ENCODE results near the gene INSM2. TPM values are rescaled to one million over a fixed set of nuclear protein-coding genes. Genes with fewer than 3 reads are reported as not detected.

Gene INSM2
- total RNA-seq, 1 experiment from 2014 or later, result not detected

DNA sequence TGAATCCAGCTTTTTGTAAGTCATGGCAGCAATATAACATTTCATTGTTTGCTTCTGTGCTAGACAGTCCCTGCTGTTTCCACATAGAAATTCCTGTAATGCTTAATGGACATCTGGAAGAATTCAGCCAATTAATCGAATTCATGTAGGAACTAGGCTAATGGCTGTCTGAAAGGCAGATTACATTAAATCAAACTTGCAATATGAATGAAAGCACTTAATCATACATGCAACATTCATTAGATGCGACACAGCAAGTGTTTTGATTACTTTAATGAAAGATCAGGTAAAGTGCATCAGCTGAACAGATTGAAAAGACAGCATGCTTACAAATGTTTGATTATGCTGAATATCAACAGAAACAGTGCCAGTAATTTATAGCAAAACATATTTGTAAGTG, 24.1 kb upstream of the INSM2 start:
- Histone ChIP-seq H3K27me3 (ENCODE audit: insufficient read depth, low read length) (no peaks in the 10 kb centered on the region), H3K9me2 (ENCODE audit: insufficient read depth) (no peaks in the 10 kb centered on the region), H3K79me2 (ENCODE audit: insufficient read depth, low read length) (no peaks in the 10 kb centered on the region), H3K36me3 (ENCODE audit: control insufficient read depth in 1 of 2, insufficient read depth in 2 of 2, low read length in 2 of 2) (no peaks in the 10 kb centered on the region), H3K4me2 (ENCODE audit: low read length) (no peak overlapping the region), H2AFZ (ENCODE audit: low read depth, low read length, poor library complexity, severe bottlenecking) (no peak overlapping the region), H3K4me1 (ENCODE audit: control insufficient read depth in 1 of 2, insufficient read depth in 2 of 2, low read length in 2 of 2) (no peaks in the 10 kb centered on the region), H3K4me3 (replicated peaks in 1 of 2; ENCODE audit: low read depth in 1 of 2, low read length in 2 of 2) (no peak overlapping the region), H3K9ac (ENCODE audit: low read length) (no peak overlapping the region), H3K9me3 (ENCODE audit: control insufficient read depth in 1 of 2, insufficient read depth in 1 of 2, low read depth in 1 of 2, low read length in 2 of 2) (no peaks in the 10 kb centered on the region), H3K27ac (ENCODE audit: low read depth, low read length) (no peak overlapping the region), H4K20me1 (ENCODE audit: insufficient read depth) (no peaks in the 10 kb centered on the region)
- CTCF ChIA-PET, result no interaction called here
- no peak for DNase-seq (ENCODE audit: low read depth, low spot score)
- no TSS peak for BruUV-seq (replicated peaks)
- no peak for ATAC-seq
- intact Hi-C loops (cut with micrococcal nuclease), result no loop called here
- TF ChIP-seq SIN3A (IDR thresholded peaks at IDR 0.05; ENCODE audit: low read depth), result no peak
- TF ChIP-seq EZH2phosphoT487 (IDR thresholded peaks at IDR 0.05; ENCODE audit: borderline replicate concordance), result no peak
- no peak for TF ChIP-seq RAD21 (IDR thresholded peaks at IDR 0.05; ENCODE audit: low read depth)
- no peak for TF ChIP-seq CEBPB (IDR thresholded peaks at IDR 0.05; ENCODE audit: low read depth)
- no peak for TF ChIP-seq TCF7L2 (IDR thresholded peaks at IDR 0.05; ENCODE audit: borderline replicate concordance, extremely low read depth, insufficient read depth, insufficient read length)
- TF ChIP-seq POLR2A (IDR thresholded peaks at IDR 0.05; ENCODE audit: borderline replicate concordance, extremely low read depth, insufficient read depth, insufficient read length), result no peak
- TF ChIP-seq SRF (IDR thresholded peaks at IDR 0.05; ENCODE audit: low read depth), result no peak
- no peak for TF ChIP-seq ZNF274 (IDR thresholded peaks at IDR 0.05; ENCODE audit: low read depth, low read length)
- TF ChIP-seq, protein P1, sequence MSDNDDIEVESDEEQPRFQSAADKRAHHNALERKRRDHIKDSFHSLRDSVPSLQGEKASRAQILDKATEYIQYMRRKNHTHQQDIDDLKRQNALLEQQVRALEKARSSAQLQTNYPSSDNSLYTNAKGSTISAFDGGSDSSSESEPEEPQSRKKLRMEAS (IDR thresholded peaks at IDR 0.05), result no peak
- TF ChIP-seq FOSL1 (IDR thresholded peaks at IDR 0.05; ENCODE audit: low read depth), result no peak
- RAD21 ChIA-PET (ENCODE audit: low non-redundant PET in 1 of 2, low total read pairs in 2 of 2, uncharacterized antibody in 2 of 2, unreplicated experiment in 2 of 2), result no interaction called here
- POLR2A ChIA-PET, result no interaction called here

DNA sequence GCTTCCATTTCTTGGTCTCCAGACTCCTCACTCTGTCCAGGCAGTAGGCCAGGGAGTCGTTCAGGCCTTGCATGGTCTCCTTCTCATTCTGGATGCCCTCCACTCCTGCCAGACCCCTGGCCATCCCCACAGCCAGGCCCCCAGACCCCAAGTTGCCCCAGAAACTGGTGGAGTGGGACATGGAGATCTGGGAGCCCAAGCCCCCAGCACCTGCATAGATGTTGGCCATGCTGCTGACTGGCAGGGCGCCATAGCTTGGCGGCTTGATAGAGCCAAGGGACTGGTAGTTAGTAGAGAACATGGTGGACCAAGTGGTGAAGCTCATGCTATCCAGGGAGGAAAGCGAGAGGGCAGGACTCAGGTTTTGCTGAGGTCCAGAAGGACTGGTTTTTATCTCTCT, 21.2 kb upstream of the INSM2 start:
- H3K4me1 ChIP-seq (ENCODE audit: control insufficient read depth in 1 of 2, insufficient read depth in 2 of 2, low read length in 2 of 2), result no peaks in the 10 kb centered on the region
- BruUV-seq (replicated peaks), result no TSS peak
- POLR2A ChIA-PET, result no interaction called here
- H3K9me2 ChIP-seq (ENCODE audit: insufficient read depth), result no peaks in the 10 kb centered on the region
- H2AFZ ChIP-seq (ENCODE audit: low read depth, low read length, poor library complexity, severe bottlenecking), result no peak overlapping the region
- H3K27me3 ChIP-seq (ENCODE audit: insufficient read depth, low read length), result no peaks in the 10 kb centered on the region
- no peaks in the 10 kb centered on the region for H3K9me3 ChIP-seq (ENCODE audit: control insufficient read depth in 1 of 2, insufficient read depth in 1 of 2, low read depth in 1 of 2, low read length in 2 of 2)
- DNase-seq (ENCODE audit: low read depth, low spot score) (no peak), ATAC-seq (no peak)
- H3K4me2 ChIP-seq (ENCODE audit: low read length), result no peak overlapping the region
- no peaks in the 10 kb centered on the region for H3K79me2 ChIP-seq (ENCODE audit: insufficient read depth, low read length)
- no peak overlapping the region for H3K27ac ChIP-seq (ENCODE audit: low read depth, low read length)
- TF ChIP-seq ZFX (IDR thresholded peaks at IDR 0.05), result no peak
- no peak for TF ChIP-seq ELF1 (IDR thresholded peaks at IDR 0.05; ENCODE audit: borderline replicate concordance, low read depth)
- TF ChIP-seq, protein P2, sequence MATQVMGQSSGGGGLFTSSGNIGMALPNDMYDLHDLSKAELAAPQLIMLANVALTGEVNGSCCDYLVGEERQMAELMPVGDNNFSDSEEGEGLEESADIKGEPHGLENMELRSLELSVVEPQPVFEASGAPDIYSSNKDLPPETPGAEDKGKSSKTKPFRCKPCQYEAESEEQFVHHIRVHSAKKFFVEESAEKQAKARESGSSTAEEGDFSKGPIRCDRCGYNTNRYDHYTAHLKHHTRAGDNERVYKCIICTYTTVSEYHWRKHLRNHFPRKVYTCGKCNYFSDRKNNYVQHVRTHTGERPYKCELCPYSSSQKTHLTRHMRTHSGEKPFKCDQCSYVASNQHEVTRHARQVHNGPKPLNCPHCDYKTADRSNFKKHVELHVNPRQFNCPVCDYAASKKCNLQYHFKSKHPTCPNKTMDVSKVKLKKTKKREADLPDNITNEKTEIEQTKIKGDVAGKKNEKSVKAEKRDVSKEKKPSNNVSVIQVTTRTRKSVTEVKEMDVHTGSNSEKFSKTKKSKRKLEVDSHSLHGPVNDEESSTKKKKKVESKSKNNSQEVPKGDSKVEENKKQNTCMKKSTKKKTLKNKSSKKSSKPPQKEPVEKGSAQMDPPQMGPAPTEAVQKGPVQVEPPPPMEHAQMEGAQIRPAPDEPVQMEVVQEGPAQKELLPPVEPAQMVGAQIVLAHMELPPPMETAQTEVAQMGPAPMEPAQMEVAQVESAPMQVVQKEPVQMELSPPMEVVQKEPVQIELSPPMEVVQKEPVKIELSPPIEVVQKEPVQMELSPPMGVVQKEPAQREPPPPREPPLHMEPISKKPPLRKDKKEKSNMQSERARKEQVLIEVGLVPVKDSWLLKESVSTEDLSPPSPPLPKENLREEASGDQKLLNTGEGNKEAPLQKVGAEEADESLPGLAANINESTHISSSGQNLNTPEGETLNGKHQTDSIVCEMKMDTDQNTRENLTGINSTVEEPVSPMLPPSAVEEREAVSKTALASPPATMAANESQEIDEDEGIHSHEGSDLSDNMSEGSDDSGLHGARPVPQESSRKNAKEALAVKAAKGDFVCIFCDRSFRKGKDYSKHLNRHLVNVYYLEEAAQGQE (IDR thresholded peaks at IDR 0.05; ENCODE audit: low read depth), result no peak
- no peak for TF ChIP-seq FOSL1 (IDR thresholded peaks at IDR 0.05; ENCODE audit: low read depth)
- TF ChIP-seq, protein P1 (IDR thresholded peaks at IDR 0.05), result no peak
- no peak for TF ChIP-seq ZNF274 (IDR thresholded peaks at IDR 0.05; ENCODE audit: low read depth, low read length)
- H4K20me1 ChIP-seq (ENCODE audit: insufficient read depth), result no peaks in the 10 kb centered on the region
- CTCF ChIA-PET, result no interaction called here
- H3K9ac ChIP-seq (ENCODE audit: low read length), result no peak overlapping the region
- H3K4me3 ChIP-seq (replicated peaks in 1 of 2; ENCODE audit: low read depth in 1 of 2, low read length in 2 of 2), result no peak overlapping the region
- no peaks in the 10 kb centered on the region for H3K36me3 ChIP-seq (ENCODE audit: control insufficient read depth in 1 of 2, insufficient read depth in 2 of 2, low read length in 2 of 2)
- RAD21 ChIA-PET (ENCODE audit: low non-redundant PET in 1 of 2, low total read pairs in 2 of 2, uncharacterized antibody in 2 of 2, unreplicated experiment in 2 of 2), result no interaction called here
- intact Hi-C loops (cut with micrococcal nuclease), result no loop called here
